Lung microvascular endothelial cell (primary cell): ENCODE measurements around the gene RASL11A. TPM values are rescaled to one million over a fixed set of nuclear protein-coding genes. Genes with fewer than 3 reads are reported as not detected.
A peak's percentile ranks its signal among the peaks of the same experiment; 100 is the strongest.
"Not testable (repeated sequence)": the region's sequence is repeated elsewhere in the genome, so short reads cannot be mapped to it uniquely, and the experiment has no call there.

ENCODE experiments used
- DNase-seq, 2 donors: peaks; one replicate each; pipeline versions ENCODE4 v3.0.0 to v3.0.0-alpha.2; 2010; ENCODE audit warnings: low read depth in 2 of 2
- total RNA-seq: library from RNA; depleted of rRNA; stranded (reverse); fragments of >200 nt; gene quantifications from 2 replicates; pipeline ENCODE4 v1.2.1, GENCODE V29; 2014

Gene RASL11A
- total RNA-seq = 1.7 and 2.0 TPM in 2 replicates

DNA sequence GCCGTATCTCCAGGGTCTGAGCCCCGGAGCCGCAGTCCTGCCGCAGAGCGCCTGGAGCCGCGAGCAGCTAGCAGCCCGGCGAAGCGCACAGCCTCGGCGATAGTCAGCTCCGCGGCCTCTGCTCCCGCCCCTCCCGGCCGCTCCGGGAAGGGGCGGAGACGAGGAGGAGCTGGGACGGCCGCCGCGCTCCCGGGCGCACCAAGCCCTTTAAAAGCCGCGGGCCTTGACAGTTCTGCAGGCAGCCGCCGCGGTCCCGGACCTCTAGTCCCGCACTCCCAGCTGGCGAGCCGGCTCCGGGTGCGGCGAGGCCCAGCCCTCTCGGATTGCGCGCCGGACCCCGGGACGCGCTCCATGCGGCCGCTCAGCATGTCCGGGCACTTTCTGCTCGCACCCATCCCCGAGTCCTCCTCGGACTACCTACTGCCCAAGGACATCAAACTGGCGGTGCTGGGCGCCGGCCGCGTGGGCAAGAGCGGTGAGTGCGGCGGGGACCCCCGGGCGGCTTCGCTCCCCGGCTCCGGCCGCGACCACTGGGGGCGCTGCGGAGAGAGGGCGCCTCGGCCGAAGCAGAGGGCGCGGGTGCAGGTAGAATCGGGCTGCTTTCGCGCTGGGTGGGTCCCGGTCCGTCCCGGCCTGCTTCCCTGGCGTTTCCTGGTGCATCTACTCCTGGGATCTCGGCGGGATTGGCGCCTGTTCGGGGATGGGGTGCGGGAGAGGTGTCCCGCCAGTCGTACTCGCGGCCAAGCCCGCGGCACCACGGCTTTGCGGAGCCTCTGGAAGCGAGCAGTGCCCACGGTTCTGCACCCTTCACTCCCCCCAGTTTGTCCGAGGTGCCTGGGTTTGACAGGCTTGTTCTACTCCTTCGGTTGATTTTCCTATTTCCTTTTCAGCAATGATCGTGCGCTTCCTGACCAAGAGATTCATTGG lies at the start of gene RASL11A:
TSS of gene RASL11A (plus strand) at position 237 of the 927 bp plus-strand sequence. CDS start at position 352, 115 bp downstream.
- DNase-seq = peak; percentile 87 to 89

- not testable (repeated sequence) for DNase-seq
These were observed 48.5 kb upstream of the RASL11A start for GRCh38 chr13:27222100-27222499.

DNA sequence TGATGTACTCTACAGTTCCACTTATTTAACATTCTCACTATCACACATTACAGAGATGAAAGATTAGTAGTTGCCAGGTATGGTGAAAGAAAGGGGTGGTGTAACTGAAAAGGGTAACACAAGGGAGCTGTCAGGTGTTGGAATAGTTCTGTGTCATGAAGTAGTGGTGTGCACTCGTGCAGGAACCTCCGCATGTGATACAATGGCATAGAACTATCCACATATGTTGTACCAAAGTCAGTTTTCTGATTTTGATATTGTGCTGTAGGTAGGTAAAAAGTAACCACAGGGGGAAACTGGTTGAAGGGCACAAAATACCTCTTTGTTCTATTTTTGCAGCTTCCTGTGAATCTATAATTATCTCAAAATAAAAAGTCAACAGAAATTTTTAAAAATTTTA lies 43.6 kb upstream of the RASL11A start:
- no peak for DNase-seq

DNA sequence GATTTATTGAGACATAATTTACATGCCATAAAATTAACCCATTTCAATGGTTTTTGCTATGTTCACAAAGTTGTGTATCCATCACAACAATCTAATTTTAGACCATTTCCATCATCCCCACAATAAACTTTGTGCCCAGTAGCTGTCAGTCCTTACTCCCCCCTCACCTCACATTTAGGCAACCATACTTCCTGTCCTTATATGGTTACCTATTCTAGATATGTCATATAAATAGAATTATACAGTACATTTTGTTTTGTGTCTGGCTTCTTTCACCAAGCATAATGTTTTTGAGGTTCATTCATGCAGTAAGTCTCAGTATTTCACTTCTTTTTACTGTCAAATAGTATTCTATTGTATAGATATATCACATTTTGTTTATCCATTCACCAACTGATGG lies 42.5 kb upstream of the RASL11A start:
- DNase-seq = no peak

- DNase-seq = no peak
These were observed 41.0 kb upstream of the RASL11A start for GRCh38 chr13:27229642-27230041.

DNA sequence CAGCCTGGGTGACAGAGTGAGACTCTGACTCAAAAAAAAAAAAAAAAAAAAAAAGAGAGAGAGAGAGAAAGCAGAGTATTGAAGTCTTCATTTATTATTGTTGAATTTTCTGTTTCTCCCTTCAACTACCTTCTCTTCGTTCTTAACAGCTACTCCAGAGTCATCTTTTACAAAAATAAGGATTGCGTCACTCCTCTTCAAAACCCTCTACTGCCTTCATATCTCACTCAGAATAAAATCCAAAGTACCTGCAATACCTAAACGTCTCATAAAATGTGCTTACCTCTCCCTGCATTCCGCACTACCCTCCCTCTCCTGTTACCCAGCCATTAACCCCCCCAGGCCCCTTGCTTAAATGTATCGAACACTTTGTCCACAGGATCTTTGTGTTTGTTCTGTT lies 36.7 kb upstream of the RASL11A start:
- no peak for DNase-seq

GRCh38 chr13:27236478-27236877 lies 34.2 kb upstream of the RASL11A start:
- no peak for DNase-seq

DNA sequence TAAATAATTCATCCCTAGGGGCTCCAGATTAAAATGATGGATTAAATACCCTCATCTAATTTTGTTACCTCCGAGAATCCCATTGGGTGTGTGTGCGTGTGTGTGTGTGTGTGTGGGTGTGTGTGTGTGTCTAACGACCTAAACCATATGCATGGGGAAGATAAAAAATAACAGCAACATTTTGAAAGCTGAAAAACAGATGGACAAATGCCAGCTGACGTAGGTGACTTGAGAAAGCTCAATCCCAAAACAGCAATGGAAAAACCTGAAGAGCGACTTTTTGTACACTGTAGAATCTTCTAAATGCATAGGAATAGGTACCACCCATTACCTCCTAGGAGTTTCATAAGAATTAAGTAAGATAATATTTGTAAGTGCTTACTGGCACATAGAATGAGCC lies 27.9 kb upstream of the RASL11A start:
- DNase-seq = no peak

DNA sequence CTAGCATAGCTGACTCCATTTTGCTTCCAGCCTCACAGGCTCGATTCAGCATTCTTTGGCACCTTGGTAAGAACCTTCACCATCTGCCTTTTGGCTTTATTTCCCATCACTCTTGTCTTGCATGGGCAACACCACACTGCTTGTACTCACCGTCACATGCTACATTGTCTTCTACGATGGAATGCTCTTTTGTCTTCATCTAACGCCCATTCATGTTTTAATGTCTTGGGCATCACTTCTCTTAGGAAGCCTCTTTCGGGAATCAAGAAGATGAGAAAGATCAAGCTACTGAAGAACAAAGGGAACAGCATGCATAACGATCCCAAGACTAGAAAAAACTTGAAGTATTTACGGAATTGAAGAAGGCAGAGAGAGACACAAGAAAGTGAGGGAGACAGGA lies 25.0 kb upstream of the RASL11A start:
- no peak for DNase-seq

DNA sequence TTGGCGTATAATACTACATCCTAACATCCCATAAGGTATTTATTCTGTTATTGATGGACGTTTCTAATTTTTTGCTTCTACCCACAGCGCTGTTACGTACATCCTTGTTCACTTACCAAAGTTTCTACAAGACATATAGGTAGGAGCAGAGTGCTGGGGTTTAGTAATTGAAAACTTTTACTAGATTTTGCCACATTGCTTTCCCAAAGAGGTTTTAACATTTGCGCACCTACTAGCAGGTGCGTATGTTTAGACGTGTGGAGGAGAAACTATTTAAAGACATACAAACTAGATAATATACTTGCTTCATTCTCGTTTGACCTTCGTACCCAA lies 19.8 kb upstream of the RASL11A start:
- DNase-seq = no peak

DNA sequence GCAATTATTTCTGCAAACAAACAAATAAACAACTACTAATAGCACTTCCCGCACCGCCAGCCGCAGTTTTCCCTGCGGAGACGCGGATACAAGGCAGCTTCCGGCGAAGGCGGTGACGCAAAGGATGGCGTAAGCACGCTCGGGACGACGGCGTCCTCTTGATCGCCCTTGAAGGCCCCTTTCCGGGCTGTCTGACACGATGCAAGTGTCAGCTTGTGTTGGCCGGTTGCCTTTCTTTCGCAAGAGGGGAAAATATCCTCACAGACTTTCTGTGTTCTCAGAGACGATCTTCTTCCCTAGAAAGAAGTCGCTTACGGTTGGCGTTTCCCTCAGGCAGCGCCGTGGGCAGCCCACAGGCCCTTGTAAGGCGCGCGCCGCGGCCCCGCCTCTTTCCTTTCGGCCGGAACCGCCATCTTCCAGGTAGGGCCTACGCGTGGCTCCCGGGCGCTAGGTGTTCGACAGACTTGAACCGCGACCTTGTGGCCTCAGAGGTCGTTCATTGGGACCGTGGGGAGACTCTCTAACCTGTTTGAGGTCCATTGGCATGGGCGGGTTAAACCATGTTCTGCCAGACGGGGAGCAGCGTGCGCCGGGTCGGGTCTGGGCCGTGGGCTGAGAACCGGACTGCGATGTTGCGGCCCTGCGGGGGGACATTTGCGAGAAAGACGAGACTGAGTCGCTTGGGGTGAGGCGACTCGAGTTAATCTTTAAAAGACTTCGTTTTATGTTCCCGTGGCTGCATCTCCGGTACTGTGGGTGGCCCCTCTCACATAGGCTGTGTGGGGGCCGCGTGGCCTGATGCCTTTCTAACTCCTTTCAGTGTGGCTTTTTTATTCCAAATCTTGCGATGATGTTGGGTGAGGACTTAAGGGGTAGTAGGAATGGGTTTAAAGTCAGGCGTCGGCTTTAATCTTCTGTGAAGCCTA lies 19.2 kb upstream of the RASL11A start, which contains the start of gene RPL21:
TSS of gene RPL21 (plus strand) at position 393 of the 926 bp plus-strand sequence. CDS start 2,219 bp downstream, outside the sequence.
- DNase-seq = peak; percentile 98

DNA sequence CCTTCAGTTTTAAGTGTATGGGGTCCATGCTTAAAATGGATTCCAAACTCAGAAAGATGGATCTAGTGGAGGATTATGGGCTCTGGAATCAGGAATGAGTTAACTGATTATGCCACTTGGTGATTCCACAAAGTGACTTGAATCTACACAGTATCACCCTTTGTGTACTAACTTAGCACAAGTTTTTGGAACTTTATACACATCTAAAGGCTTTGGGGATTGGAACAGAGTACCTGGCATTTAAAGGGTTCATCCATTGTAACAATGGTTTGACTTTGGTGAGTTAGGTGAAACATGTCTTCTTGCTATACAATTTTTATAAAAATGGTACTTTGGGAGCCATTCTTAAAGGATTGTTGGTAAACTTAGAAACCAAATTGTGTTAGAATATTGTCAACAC lies 18.2 kb upstream of the RASL11A start:
- DNase-seq = no peak

DNA sequence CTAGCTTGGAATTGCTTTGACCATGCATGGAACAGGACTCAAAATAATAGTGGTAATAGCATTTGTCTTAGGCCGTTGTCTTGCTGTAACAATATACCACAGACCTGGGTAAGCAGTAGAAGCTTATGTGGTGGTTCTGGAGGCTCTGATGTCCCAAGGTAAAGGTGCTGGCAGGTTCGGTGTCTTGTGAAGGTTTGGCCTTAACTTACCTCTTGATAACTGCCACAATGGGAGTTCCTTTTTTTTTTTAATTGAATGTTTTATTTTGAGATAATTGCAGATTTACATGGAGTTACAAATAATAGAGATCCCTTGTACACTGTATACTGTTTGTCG lies 13.4 kb upstream of the RASL11A start:
- no peak for DNase-seq

DNA sequence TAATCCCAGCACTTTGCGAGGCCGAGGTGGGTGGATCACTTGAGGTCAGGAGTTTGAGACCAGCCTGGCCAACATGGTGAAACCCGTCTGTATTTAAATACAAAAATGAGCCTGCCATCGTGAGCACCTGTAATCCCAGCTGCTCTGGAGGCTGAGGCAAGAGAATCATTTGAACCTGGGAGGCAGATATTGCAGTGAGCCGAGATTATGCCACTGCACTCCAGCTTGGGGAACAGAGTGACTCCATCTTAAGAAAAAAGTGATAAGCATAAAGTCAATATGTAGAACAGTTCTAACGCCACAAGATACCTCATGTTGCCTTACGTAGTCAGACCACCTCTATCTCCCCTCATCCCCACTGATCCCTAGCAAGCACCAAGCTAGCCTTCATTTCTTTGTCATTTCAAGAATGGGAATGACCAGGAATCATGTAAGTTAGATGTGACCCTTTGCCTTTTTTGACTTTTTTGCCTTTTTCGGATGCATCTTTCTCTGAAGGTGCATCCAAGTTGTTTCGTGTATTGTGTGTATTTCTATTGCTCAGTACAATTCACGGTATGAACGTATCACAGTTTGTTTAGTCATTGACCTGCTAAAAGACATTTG lies 12.9 kb upstream of the RASL11A start:
- DNase-seq = no peak

DNA sequence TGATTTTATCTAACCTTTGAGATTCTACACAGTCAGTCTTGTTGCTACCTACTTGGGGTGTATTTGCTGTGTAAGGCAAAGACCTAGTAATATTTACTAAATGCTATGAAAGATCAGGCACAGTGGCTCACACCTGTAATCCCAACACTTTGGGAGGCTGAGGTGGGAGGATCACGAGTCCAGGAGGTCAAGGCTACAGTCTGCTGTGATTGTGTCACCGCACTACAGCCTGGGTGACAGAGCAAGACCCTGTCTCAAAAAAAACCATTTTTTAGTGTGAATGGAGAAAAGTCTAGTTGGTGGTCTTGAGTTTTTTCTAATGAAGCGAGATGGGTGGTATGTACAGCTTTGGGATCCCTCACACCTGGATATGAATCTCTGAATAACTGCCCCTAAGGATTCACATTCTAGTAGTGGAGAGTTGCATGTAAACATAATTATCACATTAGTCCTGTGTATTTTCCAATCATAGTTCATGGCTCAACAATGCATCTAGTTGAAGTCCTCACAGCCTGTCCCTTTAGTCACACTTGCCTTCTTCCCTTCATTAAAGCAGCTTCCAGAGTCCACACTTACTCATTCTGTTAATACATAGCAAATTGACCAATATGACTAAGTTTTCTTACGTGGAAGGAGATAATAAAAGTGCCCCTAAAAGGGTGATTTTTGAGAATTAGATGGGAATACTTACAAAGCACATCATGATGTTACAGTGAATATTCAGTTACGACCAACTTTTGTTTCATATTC lies 11.8 kb upstream of the RASL11A start:
- no peak for DNase-seq

- peak; percentile 56 to 58 for DNase-seq
These were observed 10.8 kb upstream of the RASL11A start for GRCh38 chr13:27259831-27260230.

DNA sequence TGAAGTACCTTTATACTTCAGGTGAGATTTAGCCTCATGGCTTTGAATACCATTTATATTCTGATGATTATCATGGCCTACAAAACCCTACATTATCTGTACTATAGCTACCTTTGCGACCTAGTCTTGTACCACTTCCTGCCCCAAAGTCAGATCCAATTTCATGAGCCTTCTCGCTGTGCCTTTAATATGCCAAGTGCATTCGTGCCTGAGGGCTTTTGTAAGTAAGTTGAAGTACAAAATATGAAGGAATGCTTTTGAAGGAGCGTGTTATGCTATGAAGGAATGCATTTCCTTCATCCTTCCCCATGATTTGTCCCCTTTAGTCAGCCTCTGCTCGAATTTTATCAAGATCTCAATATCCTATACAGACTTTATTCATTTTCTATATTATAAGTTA lies 9.2 kb upstream of the RASL11A start:
- DNase-seq = no peak

GRCh38 chr13:27263438-27263837 lies 7.2 kb upstream of the RASL11A start:
- no peak for DNase-seq

DNA sequence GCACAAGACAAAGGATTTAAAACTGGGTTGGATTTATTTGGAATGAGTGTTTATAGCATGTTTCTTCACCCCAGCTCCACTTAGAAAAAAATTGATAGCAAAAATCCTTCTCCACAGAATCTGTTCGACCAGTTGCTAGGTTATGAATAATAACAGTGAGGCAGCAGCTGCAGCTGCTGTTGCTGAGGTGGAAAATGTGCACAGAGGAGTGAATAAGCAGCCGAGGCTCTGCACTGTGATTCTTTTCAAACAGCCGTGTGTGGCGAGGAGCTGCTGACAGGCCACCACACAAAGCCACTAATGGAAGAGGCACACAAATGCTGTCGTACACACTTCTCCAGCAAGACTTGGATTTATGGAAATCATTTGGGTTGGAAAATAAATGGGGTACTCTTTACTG lies 6.4 kb upstream of the RASL11A start:
- DNase-seq = no peak

- DNase-seq = no peak
These were observed 6.0 kb upstream of the RASL11A start for GRCh38 chr13:27264648-27265047.

GRCh38 chr13:27266917-27267316 lies 3.7 kb upstream of the RASL11A start:
- no peak for DNase-seq
